ENCODE measurements around the gene ATP6V0B.

DNA sequence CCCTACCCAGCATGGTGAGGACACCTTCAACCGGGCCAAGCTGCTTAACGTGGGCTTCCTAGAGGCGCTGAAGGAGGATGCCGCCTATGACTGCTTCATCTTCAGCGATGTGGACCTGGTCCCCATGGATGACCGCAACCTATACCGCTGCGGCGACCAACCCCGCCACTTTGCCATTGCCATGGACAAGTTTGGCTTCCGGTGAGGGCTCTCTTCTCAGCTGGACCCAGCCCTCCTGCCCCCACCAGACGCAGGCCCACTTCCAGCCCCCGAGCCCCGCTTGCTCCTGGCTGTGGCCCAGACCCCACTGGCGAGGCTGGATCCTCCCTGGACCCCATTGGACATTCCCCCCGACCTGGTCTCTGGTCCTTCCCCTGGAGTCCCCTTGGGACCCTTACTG, 10.1 kb downstream of the ATP6V0B start:
- TF ChIP-seq, protein P1, sequence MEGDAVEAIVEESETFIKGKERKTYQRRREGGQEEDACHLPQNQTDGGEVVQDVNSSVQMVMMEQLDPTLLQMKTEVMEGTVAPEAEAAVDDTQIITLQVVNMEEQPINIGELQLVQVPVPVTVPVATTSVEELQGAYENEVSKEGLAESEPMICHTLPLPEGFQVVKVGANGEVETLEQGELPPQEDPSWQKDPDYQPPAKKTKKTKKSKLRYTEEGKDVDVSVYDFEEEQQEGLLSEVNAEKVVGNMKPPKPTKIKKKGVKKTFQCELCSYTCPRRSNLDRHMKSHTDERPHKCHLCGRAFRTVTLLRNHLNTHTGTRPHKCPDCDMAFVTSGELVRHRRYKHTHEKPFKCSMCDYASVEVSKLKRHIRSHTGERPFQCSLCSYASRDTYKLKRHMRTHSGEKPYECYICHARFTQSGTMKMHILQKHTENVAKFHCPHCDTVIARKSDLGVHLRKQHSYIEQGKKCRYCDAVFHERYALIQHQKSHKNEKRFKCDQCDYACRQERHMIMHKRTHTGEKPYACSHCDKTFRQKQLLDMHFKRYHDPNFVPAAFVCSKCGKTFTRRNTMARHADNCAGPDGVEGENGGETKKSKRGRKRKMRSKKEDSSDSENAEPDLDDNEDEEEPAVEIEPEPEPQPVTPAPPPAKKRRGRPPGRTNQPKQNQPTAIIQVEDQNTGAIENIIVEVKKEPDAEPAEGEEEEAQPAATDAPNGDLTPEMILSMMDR (IDR thresholded peaks at IDR 0.05), result no peak
- TF ChIP-seq NR3C1 (IDR thresholded peaks at IDR 0.05) (no peak), MYC (IDR thresholded peaks at IDR 0.05; ENCODE audit: borderline replicate concordance, low read length) (no peak), BHLHE40 (IDR thresholded peaks at IDR 0.05; ENCODE audit: low read depth, low read length) (no peak), CHD2 (IDR thresholded peaks at IDR 0.05; ENCODE audit: low read length, partially characterized antibody) (no peak), EP300 (IDR thresholded peaks at IDR 0.05) (no peak), POLR2A (IDR thresholded peaks at IDR 0.05; ENCODE audit: low read length) (no peak), NFE2L2 (conservative IDR thresholded peaks at IDR 0.05; ENCODE audit: low read length) (no peak), CEBPB (IDR thresholded peaks at IDR 0.05) (no peak), KDM5A (IDR thresholded peaks at IDR 0.05) (no peak)
- TF ChIP-seq, protein P2, sequence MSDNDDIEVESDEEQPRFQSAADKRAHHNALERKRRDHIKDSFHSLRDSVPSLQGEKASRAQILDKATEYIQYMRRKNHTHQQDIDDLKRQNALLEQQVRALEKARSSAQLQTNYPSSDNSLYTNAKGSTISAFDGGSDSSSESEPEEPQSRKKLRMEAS (IDR thresholded peaks at IDR 0.05), result no peak
- TF ChIP-seq, protein P3, sequence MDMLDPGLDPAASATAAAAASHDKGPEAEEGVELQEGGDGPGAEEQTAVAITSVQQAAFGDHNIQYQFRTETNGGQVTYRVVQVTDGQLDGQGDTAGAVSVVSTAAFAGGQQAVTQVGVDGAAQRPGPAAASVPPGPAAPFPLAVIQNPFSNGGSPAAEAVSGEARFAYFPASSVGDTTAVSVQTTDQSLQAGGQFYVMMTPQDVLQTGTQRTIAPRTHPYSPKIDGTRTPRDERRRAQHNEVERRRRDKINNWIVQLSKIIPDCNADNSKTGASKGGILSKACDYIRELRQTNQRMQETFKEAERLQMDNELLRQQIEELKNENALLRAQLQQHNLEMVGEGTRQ (IDR thresholded peaks at IDR 0.05), result no peak

All from A549 (cell line).